ENCODE results near the gene DCPS.
"Not testable (repeated sequence)": the region's sequence is repeated elsewhere in the genome, so short reads cannot be mapped to it uniquely, and the experiment has no call there.

The DCPS gene

GRCh38 chr11:126290887-126291286 is 13.0 kb upstream of the DCPS start:
- DNase-seq = no peak

GRCh38 chr11:126293726-126294125 is 10.1 kb upstream of the DCPS start:
- DNase-seq = no peak

- DNase-seq = no peak
Measured at GRCh38 chr11:126297004-126297403, 6.9 kb upstream of the DCPS start.

- peak in 1 of 2 experiments; percentile 55 for DNase-seq
Measured at GRCh38 chr11:126304457-126305075, 706 bp downstream of the DCPS start.

- DNase-seq = no peak
Measured at GRCh38 chr11:126305699-126306098, 1.8 kb downstream of the DCPS start.

GRCh38 chr11:126307706-126308105 is 3.8 kb downstream of the DCPS start:
- DNase-seq = peak; percentile 33 to 34

GRCh38 chr11:126308271-126308671 is 4.4 kb downstream of the DCPS start:
- no peak for DNase-seq

GRCh38 chr11:126308771-126309170 is 4.9 kb downstream of the DCPS start:
- not testable (repeated sequence) for DNase-seq

GRCh38 chr11:126310200-126310991 is 6.5 kb downstream of the DCPS start:
- peak; percentile 52 to 62 for DNase-seq

- DNase-seq = no peak
Measured at GRCh38 chr11:126310992-126311310, 7.1 kb downstream of the DCPS start.

- no peak for DNase-seq
Measured at GRCh38 chr11:126311401-126312291, 7.8 kb downstream of the DCPS start.

- no peak for DNase-seq
Measured at GRCh38 chr11:126312961-126313360, 9.1 kb downstream of the DCPS start.

GRCh38 chr11:126313826-126314225 is 10.0 kb downstream of the DCPS start:
- DNase-seq = no peak

- DNase-seq = no peak
Measured at GRCh38 chr11:126317432-126317755, 13.5 kb downstream of the DCPS start.

- DNase-seq = no peak
Measured at GRCh38 chr11:126317756-126318573, 14.1 kb downstream of the DCPS start.

- no peak for DNase-seq
Measured at GRCh38 chr11:126318574-126319373, 14.9 kb downstream of the DCPS start.

GRCh38 chr11:126319374-126319740 is 15.5 kb downstream of the DCPS start:
- no peak for DNase-seq

GRCh38 chr11:126322996-126323395 is 19.1 kb downstream of the DCPS start:
- no peak for DNase-seq

- no peak for DNase-seq
Measured at GRCh38 chr11:126327281-126328000, 23.6 kb downstream of the DCPS start.

- no peak for DNase-seq
Measured at GRCh38 chr11:126328001-126328390, 24.1 kb downstream of the DCPS start.

- DNase-seq = no peak
Measured at GRCh38 chr11:126328444-126328843, 24.6 kb downstream of the DCPS start.
